ENCODE data around the gene SLC9A9.

DNA sequence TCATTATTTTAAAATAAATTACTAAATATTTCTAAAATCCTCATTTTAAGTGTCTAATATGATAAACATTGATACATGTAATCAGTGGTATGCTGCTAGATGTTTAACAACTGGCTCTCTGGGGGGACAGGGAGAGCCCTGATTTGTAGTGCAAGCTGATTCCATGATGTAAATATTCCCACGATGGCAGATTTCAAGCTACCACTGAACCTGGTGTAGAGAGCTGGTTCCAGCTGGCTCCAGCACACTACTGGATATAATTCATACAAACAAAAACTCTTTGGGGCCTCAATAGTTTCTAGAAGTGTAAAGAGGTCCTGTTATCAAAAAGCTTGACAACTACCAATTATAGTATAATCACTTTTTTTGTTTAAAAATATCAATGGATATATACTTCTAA lies 316.2 kb downstream of the SLC9A9 start:
- no peak for TF ChIP-seq POLR2A (IDR thresholded peaks at IDR 0.05; ENCODE audit: low read length)
- no peak for TF ChIP-seq GATA1 (IDR thresholded peaks at IDR 0.05; ENCODE audit: low read depth, low read length)
